Lower leg skin (tissue), 3 donors: Measurements from ENCODE around the gene USP11.

ENCODE experiments used
- POLR2A ChIP-seq, 2 donors: fragments of 450-650 bp; IDR thresholded peaks; one replicate each; pipeline ENCODE4 v1.6.1; 2016 to 2017; ENCODE audit warnings: antibody characterized with exemption in 2 of 2, mild to moderate bottlenecking in 1 of 2, moderate library complexity in 1 of 2
- TF ChIP-seq, protein P1 (sequence below), 3 donors: fragments of 450-650 bp; IDR thresholded peaks; one replicate each; pipeline ENCODE4 v1.5.1; 2016; ENCODE audit warnings: antibody characterized with exemption in 3 of 3, mild to moderate bottlenecking in 3 of 3, moderate library complexity in 2 of 3

DNA sequence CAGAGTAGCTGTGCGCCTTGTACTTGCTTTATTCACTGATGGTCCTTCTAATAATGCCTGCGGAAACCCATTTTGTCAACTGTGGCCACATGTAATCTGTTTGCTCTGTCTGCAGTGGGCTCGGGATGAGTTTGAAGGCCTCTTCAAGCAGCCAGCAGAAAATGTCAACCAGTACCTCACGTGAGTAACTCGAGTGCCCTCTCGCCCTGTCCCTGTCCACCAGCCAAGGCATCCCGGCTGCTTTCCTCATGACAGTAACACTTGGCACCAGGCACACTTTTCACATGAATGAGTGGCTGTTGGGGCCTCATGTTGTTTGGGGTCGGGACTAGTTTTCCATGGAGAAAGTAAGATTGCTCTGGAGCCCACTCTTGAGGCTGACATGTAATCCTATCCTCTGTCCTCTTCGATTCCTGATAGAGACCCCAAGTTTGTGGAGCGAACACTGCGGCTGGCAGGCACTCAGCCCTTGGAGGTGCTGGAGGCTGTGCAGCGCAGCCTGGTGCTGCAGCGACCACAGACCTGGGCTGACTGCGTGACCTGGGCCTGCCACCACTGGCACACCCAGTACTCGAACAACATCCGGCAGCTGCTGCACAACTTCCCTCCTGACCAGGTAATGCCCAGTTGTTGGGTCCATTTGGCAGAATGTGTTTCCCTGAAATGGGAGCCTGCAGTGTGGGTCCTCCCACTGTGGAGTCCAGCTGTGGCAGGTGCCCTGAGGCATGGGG lies 23.1 kb upstream of the USP11 start:
- TF ChIP-seq, protein P1, sequence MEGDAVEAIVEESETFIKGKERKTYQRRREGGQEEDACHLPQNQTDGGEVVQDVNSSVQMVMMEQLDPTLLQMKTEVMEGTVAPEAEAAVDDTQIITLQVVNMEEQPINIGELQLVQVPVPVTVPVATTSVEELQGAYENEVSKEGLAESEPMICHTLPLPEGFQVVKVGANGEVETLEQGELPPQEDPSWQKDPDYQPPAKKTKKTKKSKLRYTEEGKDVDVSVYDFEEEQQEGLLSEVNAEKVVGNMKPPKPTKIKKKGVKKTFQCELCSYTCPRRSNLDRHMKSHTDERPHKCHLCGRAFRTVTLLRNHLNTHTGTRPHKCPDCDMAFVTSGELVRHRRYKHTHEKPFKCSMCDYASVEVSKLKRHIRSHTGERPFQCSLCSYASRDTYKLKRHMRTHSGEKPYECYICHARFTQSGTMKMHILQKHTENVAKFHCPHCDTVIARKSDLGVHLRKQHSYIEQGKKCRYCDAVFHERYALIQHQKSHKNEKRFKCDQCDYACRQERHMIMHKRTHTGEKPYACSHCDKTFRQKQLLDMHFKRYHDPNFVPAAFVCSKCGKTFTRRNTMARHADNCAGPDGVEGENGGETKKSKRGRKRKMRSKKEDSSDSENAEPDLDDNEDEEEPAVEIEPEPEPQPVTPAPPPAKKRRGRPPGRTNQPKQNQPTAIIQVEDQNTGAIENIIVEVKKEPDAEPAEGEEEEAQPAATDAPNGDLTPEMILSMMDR (IDR thresholded peaks at IDR 0.05), result no peak
- TF ChIP-seq POLR2A (IDR thresholded peaks at IDR 0.05), result no peak
